CD4-positive, alpha-beta T cell treated with Interleukin-10 for 1 hour (primary cell): ENCODE measurements around the gene ANKRD42.

Experiments
- DNase-seq: peaks from one replicate; pipeline ENCODE4 v3.0.0-alpha.2; 2020

ANKRD42 gene

GRCh38 chr11:83293457-83293774 is 99.9 kb downstream of the ANKRD42 start:
- no peak for DNase-seq

DNA sequence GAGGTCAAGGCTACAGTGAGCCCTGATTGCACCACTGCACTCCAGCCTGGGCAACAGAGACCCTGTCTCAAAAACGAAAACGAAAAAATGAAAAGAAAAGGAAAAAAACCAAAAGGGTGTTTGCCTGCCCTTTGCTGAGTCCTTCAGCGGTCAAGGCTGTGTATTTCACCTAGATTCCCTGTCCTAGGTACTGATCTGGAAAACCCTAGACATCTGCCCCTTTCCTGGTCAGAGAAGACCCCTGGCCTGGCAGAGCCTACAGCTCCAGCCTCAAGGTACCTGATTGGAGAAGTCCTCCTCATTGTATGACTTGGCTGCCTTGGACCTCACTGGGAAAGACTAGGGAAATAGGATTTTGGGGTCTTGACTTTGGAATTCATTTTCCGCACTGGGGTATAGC is 100.7 kb downstream of the ANKRD42 start:
- DNase-seq, result no peak
